IMR-90 (cell line): ENCODE results near the gene KCTD10.

Source experiments
- BHLHE40 ChIP-seq: fragments of 150-350 bp; IDR thresholded peaks from 2 replicates; pipeline ENCODE4 v1.6.1; 2016; ENCODE audit warnings: mild to moderate bottlenecking, low read depth, low read length
- MAFK ChIP-seq: IDR thresholded peaks from 2 replicates; pipeline ENCODE4 v1.6.1; 2012; ENCODE audit warnings: low read depth, low read length, improper control_type of control experiment
- MAZ ChIP-seq: IDR thresholded peaks from 2 replicates; pipeline ENCODE4 v1.6.1; 2012; ENCODE audit warnings: low read depth, mild to moderate bottlenecking, low read length, improper control_type of control experiment, moderate library complexity, borderline replicate concordance
- MXI1 ChIP-seq: IDR thresholded peaks from 2 replicates; pipeline ENCODE4 v1.6.1; 2012; ENCODE audit warnings: low read depth, mild to moderate bottlenecking, low read length, moderate library complexity, borderline replicate concordance
- POLR2A ChIP-seq: IDR thresholded peaks from 2 replicates; pipeline ENCODE4 v1.6.1; 2012; ENCODE audit warnings: mild to moderate bottlenecking, low read depth, low read length
- RCOR1 ChIP-seq: IDR thresholded peaks from 2 replicates; pipeline ENCODE4 v1.6.1; 2012; ENCODE audit warnings: mild to moderate bottlenecking, low read length, improper control_type of control experiment; ENCODE audit not compliant: insufficient replicate concordance
- RFX5 ChIP-seq: IDR thresholded peaks from 2 replicates; pipeline ENCODE4 v1.8.0; 2012; ENCODE audit warnings: low read depth, mild to moderate bottlenecking, low read length, moderate library complexity
- SMC3 ChIP-seq: fragments of 150-350 bp; IDR thresholded peaks from 2 replicates; pipeline ENCODE4 v1.6.1; 2016; ENCODE audit warnings: low read depth, mild to moderate bottlenecking, antibody characterized with exemption, low read length, moderate library complexity
- USF2 ChIP-seq: fragments of 150-350 bp; IDR thresholded peaks from 2 replicates; pipeline ENCODE4 v1.6.1; 2017; ENCODE audit warnings: mild to moderate bottlenecking, antibody characterized with exemption, low read length, low read depth
- TF ChIP-seq, protein P1 (sequence below): conservative IDR thresholded peaks from 2 replicates; pipeline ENCODE4 v1.5.1; 2012; ENCODE audit warnings: mild to moderate bottlenecking, low read depth, low read length, improper control_type of control experiment
- TF ChIP-seq, protein P2 (sequence below): fragments of 150-350 bp; IDR thresholded peaks from 2 replicates; pipeline ENCODE4 v1.6.1; 2016; ENCODE audit warnings: low read depth, mild to moderate bottlenecking, low read length, moderate library complexity, borderline replicate concordance

DNA sequence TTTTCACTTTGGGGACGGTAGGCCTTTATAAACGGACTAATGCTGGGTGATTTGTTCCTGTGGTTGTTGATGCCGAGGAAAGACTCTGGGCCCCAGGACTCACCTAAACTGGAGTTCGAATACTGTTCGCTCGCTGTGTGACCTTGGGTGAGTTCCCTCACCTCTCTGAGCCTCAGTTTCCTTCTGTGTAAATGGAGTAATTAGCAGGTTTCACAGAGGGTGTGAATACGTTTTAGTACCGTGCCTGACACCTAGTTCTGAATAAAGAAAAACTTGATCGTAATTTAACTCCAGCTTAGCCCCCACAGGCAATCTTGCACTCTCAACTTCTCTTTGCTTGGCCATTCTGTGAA, 839 bp upstream of the KCTD10 start:
- TF ChIP-seq, protein P1, sequence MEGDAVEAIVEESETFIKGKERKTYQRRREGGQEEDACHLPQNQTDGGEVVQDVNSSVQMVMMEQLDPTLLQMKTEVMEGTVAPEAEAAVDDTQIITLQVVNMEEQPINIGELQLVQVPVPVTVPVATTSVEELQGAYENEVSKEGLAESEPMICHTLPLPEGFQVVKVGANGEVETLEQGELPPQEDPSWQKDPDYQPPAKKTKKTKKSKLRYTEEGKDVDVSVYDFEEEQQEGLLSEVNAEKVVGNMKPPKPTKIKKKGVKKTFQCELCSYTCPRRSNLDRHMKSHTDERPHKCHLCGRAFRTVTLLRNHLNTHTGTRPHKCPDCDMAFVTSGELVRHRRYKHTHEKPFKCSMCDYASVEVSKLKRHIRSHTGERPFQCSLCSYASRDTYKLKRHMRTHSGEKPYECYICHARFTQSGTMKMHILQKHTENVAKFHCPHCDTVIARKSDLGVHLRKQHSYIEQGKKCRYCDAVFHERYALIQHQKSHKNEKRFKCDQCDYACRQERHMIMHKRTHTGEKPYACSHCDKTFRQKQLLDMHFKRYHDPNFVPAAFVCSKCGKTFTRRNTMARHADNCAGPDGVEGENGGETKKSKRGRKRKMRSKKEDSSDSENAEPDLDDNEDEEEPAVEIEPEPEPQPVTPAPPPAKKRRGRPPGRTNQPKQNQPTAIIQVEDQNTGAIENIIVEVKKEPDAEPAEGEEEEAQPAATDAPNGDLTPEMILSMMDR = no peak
- TF ChIP-seq, protein P2, sequence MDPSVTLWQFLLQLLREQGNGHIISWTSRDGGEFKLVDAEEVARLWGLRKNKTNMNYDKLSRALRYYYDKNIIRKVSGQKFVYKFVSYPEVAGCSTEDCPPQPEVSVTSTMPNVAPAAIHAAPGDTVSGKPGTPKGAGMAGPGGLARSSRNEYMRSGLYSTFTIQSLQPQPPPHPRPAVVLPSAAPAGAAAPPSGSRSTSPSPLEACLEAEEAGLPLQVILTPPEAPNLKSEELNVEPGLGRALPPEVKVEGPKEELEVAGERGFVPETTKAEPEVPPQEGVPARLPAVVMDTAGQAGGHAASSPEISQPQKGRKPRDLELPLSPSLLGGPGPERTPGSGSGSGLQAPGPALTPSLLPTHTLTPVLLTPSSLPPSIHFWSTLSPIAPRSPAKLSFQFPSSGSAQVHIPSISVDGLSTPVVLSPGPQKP = no peak
- no peak for TF ChIP-seq MAFK
- TF ChIP-seq MAZ = no peak
- TF ChIP-seq MXI1 = no peak
- no peak for TF ChIP-seq POLR2A
- no peak for TF ChIP-seq SMC3
- TF ChIP-seq USF2 = no peak
- TF ChIP-seq BHLHE40 = no peak
- no peak for TF ChIP-seq RFX5
- no peak for TF ChIP-seq RCOR1
